KOPT-K1 (cell line): ENCODE measurements around the gene ZNF654.

Source experiments
- H3K27ac ChIP-seq: fragments of 200-600 bp; sonication (generic); 2 replicates; pipeline ENCODE4 v1.5.1; 2016; ENCODE audit warnings: antibody characterized with exemption, mild to moderate bottlenecking, low read depth, low read length; ENCODE audit not compliant: poor library complexity, severe bottlenecking
- H3K36me3 ChIP-seq: fragments of 200-600 bp; sonication (generic); 2 replicates; pipeline ENCODE4 v1.5.1; 2017; ENCODE audit warnings: antibody characterized with exemption, mild to moderate bottlenecking, low read length, moderate library complexity; ENCODE audit not compliant: insufficient read depth
- H3K9me3 ChIP-seq: fragments of 200-600 bp; sonication (generic); 2 replicates; pipeline ENCODE4 v1.5.1; 2017; ENCODE audit warnings: antibody characterized with exemption, low read length, mild to moderate bottlenecking; ENCODE audit not compliant: insufficient read depth, poor library complexity, severe bottlenecking

Gene ZNF654

DNA sequence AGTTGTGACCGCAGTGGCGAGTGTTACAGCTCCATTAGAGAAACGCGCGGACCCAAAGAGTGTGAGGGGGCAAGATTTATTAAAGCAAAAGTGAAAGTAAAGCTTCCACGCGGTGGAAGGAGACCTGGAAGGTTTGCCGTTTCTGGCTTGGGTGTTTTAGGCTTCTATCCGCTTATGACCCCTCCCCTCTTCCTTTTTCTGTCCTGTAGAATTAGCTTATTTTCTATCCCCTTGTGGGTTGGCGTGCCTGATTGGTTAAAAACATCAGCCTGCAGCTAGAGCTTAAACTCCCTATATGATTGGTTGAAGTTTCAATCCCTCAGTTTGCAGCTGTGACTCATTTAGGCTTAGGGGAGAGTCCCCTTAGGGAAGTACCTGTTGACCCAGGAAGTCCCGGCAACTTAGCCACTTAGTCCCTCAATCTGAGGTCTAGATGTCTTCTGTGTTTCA lies 130.3 kb downstream of the ZNF654 start:
- no peaks in the 10 kb centered on the region for H3K36me3 ChIP-seq
- H3K9me3 ChIP-seq = no peaks in the 10 kb centered on the region
- no peak overlapping the region for H3K27ac ChIP-seq

DNA sequence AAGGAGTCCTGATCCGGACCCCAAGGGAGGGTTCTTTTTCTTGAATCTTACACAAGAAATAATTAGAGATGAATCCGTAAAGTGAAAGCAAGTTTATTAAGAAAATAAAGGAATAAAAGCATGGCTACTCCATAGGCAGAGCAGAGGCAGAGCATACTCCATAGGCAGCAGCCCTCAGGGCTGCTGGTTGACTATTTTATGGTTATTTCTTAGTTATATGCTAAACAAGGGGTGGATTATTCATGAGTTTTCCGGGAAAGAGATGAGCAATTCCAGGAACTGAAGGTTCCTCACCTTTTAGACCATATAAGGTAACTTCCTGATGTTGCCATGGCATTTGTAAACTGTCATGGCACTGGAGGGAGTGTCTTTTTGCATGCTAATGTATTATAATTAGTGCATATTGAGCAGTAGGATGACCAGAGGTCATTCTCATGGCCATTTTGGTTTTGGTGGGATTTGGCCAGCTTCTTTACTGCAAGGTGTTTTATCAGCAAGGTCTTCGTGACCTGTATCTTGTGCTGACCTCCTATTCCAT lies 132.9 kb downstream of the ZNF654 start:
- Histone ChIP-seq H3K9me3 (no peaks in the 10 kb centered on the region), H3K36me3 (no peaks in the 10 kb centered on the region), H3K27ac (no peak overlapping the region)

DNA sequence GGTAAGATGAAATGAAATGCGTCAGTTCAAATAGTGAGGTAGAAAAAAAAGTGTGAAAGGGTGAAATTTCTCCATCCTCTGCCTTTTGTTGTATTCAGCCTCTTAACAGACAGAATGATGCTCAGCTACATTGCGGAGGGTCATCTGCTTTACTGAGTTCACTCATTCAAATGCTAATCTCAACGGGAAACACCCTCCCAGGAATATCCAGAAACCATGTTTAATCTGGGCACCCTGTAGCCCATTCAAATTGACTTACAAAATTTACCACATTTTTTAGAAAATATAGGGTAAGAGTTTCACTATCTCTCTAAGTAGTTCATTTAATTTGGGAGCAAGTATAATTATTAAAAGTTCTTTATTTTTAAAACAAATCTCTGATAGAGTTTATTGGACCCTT lies 133.6 kb downstream of the ZNF654 start:
- no peak overlapping the region for H3K27ac ChIP-seq

More for the DNA sequence above, 133.6 kb downstream of the ZNF654 start:
- H3K9me3 ChIP-seq = no peaks in the 10 kb centered on the region
- no peaks in the 10 kb centered on the region for H3K36me3 ChIP-seq
